ENCODE measurements around the gene CLEC2A. TPM values are rescaled to one million over a fixed set of nuclear protein-coding genes. Genes with fewer than 3 reads are reported as not detected.

The CLEC2A gene
- total and polyA plus RNA-seq, 4 donors, result not detected

- H3K27ac ChIP-seq (ENCODE audit: low read depth in 1 of 2, low read length in 1 of 2), result no peak overlapping the region
- TF ChIP-seq CTCF (IDR thresholded peaks at IDR 0.05; ENCODE audit: control extremely low read depth, extremely low read depth), result no peak
- H3K4me1 ChIP-seq (ENCODE audit: control insufficient read depth in 5 of 5, insufficient read depth in 5 of 5, low read length in 5 of 5), result no peaks in the 10 kb centered on the region
- ATAC-seq (ENCODE audit: insufficient read depth, low FRiP score) (no peak), DNase-seq (no peak)
- H3K27me3 ChIP-seq (ENCODE audit: control insufficient read depth in 3 of 3, insufficient read depth in 3 of 3, low read length in 2 of 3), result peaks cover 0 to 4% (median 2%) of the 10 kb centered on the region in 3 donors
- H3K9me3 ChIP-seq (ENCODE audit: control insufficient read depth in 4 of 4, insufficient read depth in 3 of 4, low read length in 3 of 4), result no peaks in the 10 kb centered on the region
- no peaks in the 10 kb centered on the region for H3K36me3 ChIP-seq (ENCODE audit: control insufficient read depth in 4 of 4, insufficient read depth in 4 of 4, low read length in 4 of 4)
- WGBS, 2 donors, result 73% methylated on average over 3 of the region's 3 CpGs
- H3K4me3 ChIP-seq, result no peak overlapping the region
- H3K9ac ChIP-seq (ENCODE audit: insufficient read depth in 1 of 2, low read length in 2 of 2), result no peak overlapping the region
Observed at GRCh38 chr12:9947674-9948073, 15.5 kb upstream of the CLEC2A start.

- H3K27ac ChIP-seq (ENCODE audit: low read depth in 1 of 2, low read length in 1 of 2), result no peak overlapping the region
- no peaks in the 10 kb centered on the region for H3K9me3 ChIP-seq (ENCODE audit: control insufficient read depth in 4 of 4, insufficient read depth in 3 of 4, low read length in 3 of 4)
- ATAC-seq (ENCODE audit: insufficient read depth, low FRiP score) (no peak), DNase-seq (no peak)
- peaks cover 0 to 6% (median 2%) of the 10 kb centered on the region in 3 donors for H3K27me3 ChIP-seq (ENCODE audit: control insufficient read depth in 3 of 3, insufficient read depth in 3 of 3, low read length in 2 of 3)
- no peaks in the 10 kb centered on the region for H3K4me1 ChIP-seq (ENCODE audit: control insufficient read depth in 5 of 5, insufficient read depth in 5 of 5, low read length in 5 of 5)
- no peak overlapping the region for H3K9ac ChIP-seq (ENCODE audit: insufficient read depth in 1 of 2, low read length in 2 of 2)
- no peaks in the 10 kb centered on the region for H3K36me3 ChIP-seq (ENCODE audit: control insufficient read depth in 4 of 4, insufficient read depth in 4 of 4, low read length in 4 of 4)
- WGBS, 2 donors, result 28 to 49% methylated on average over 2 of the region's 2 CpGs
- no peak overlapping the region for H3K4me3 ChIP-seq
- no peak for TF ChIP-seq CTCF (IDR thresholded peaks at IDR 0.05; ENCODE audit: control extremely low read depth, extremely low read depth)
Observed at GRCh38 chr12:9944391-9944790, 12.2 kb upstream of the CLEC2A start.

DNA sequence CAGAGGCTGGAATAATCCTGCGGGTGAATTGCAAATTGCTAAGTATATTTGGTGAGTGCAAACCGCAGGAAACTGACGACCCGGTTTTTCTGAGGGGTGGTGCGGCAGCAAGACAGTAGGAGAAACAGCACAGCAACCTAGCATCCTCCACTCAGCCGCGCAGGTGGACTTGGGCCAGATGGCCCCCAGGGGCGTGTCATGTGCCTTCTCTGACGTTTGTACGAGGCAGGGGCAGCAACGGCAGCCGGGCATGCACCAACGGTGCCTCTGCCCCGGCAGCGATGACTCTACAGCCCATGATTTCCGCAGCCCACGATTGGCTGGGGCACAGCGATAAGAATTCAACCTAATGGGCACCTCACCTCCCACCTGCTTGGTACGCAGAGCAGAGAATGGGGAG is 11.1 kb upstream of the CLEC2A start:
- TF ChIP-seq CTCF (IDR thresholded peaks at IDR 0.05; ENCODE audit: control extremely low read depth, extremely low read depth), result no peak
- ATAC-seq (ENCODE audit: insufficient read depth, low FRiP score), result no peak
- DNase-seq, result no peak
- Histone ChIP-seq H3K4me1 (ENCODE audit: control insufficient read depth in 5 of 5, insufficient read depth in 5 of 5, low read length in 5 of 5) (no peaks in the 10 kb centered on the region), H3K9ac (ENCODE audit: insufficient read depth in 1 of 2, low read length in 2 of 2) (no peak overlapping the region), H3K36me3 (ENCODE audit: control insufficient read depth in 4 of 4, insufficient read depth in 4 of 4, low read length in 4 of 4) (no peaks in the 10 kb centered on the region), H3K27ac (ENCODE audit: low read depth in 1 of 2, low read length in 1 of 2) (no peak overlapping the region), H3K9me3 (ENCODE audit: control insufficient read depth in 4 of 4, insufficient read depth in 3 of 4, low read length in 3 of 4) (no peaks in the 10 kb centered on the region), H3K4me3 (no peak overlapping the region), H3K27me3 (ENCODE audit: control insufficient read depth in 3 of 3, insufficient read depth in 3 of 3, low read length in 2 of 3) (peaks cover 0 to 6% (median 2%) of the 10 kb centered on the region in 3 donors)
- WGBS, 2 donors, result 54 to 64% methylated on average over 19 of the region's 19 CpGs

- TF ChIP-seq CTCF (IDR thresholded peaks at IDR 0.05; ENCODE audit: control extremely low read depth, extremely low read depth), result no peak
- Histone ChIP-seq H3K27ac (ENCODE audit: low read depth in 1 of 2, low read length in 1 of 2) (no peak overlapping the region), H3K4me1 (ENCODE audit: control insufficient read depth in 5 of 5, insufficient read depth in 5 of 5, low read length in 5 of 5) (no peaks in the 10 kb centered on the region), H3K9me3 (ENCODE audit: control insufficient read depth in 4 of 4, insufficient read depth in 3 of 4, low read length in 3 of 4) (no peaks in the 10 kb centered on the region), H3K9ac (ENCODE audit: insufficient read depth in 1 of 2, low read length in 2 of 2) (no peak overlapping the region), H3K4me3 (no peak overlapping the region), H3K36me3 (ENCODE audit: control insufficient read depth in 4 of 4, insufficient read depth in 4 of 4, low read length in 4 of 4) (no peaks in the 10 kb centered on the region), H3K27me3 (ENCODE audit: control insufficient read depth in 3 of 3, insufficient read depth in 3 of 3, low read length in 2 of 3) (peaks cover 0 to 6% (median 2%) of the 10 kb centered on the region in 3 donors)
- 77 to 83% methylated on average over 1 of the region's 1 CpG for WGBS, 2 donors
- DNase-seq, result no peak
- ATAC-seq (ENCODE audit: insufficient read depth, low FRiP score), result no peak
Observed at GRCh38 chr12:9941838-9942237, 9.7 kb upstream of the CLEC2A start.
